GM10847 (cell line): ENCODE results near the gene MAL.

Experiments used
- POLR2A ChIP-seq: IDR thresholded peaks from 2 replicates; pipeline ENCODE4 v1.6.1; 2011; ENCODE audit not compliant: insufficient read length; ENCODE audit errors: extremely low read depth

The MAL gene

GRCh38 chr2:94993176-94994062 is 32.1 kb upstream of the MAL start:
- no peak for TF ChIP-seq POLR2A

DNA sequence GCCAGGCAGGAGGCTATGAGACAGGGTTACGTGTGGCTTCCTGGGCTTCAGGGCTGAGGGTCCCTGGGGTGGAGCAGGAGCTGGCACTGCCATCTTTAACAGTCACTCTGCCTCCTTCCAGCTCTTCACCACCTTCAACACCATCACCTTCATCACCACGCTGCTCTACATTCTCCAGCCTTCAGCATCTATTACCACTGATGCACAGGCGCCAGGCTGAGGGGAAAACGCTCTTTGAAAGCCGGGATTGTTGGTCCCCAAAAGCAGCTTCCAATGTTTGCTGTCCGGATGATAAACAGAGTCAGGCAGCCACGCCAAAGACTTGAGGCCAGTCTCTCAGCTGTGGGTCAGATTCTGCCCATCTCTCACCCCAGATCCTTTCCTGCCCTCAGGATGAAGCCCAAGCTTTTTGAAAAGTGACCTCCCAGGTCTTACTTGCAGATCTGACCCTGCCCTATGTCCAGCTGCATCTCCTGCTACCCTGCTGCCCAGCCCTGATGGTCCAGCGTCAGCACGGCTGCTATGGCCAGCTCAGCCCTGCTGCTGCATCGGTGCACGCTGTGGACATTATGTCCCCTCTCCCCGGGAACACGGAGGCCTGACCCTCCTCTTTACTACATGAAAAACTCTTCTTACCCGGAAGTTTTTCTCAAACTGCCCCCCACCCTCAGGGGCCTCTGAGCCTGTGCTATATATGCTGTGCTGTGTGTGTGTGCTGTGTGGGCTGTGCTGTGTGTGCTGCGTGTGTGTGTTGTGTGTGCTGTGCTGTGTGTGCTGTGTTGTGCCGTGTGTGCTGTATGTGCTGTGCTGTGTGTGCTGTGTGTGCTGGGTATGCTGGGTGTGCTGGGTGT is 31.2 kb upstream of the MAL start:
- no peak for TF ChIP-seq POLR2A

DNA sequence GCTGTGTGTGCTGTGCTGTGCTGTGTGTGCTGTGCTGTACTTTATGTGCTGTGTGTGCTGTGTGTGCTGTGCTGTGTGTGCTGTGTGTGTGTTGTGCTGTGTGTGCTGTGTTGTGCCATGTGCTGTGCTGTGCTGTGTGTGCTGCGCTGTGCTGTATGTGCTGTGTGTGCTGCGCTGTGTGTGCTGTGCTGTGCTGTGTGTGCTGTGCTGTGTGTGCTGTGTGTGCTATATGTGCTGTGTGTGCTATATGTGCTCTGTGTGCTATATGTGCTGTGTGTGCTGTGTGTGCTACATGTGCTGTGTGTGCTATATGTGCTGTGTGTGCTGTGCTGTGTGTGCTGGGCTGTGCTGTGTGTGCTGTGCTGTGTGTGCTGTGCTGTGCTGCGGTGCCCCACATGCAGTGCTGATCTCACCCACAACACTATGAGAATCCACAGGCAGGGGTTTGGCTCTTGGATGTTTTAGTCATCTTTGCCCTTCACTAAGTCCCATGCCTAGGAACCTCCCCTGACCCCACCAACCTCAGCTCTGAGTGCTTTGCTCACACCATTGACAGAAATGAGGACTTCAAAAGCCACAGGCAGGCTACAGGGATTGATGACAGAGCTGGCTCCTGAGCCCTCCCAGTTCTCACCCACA is 30.5 kb upstream of the MAL start:
- TF ChIP-seq POLR2A: no peak

DNA sequence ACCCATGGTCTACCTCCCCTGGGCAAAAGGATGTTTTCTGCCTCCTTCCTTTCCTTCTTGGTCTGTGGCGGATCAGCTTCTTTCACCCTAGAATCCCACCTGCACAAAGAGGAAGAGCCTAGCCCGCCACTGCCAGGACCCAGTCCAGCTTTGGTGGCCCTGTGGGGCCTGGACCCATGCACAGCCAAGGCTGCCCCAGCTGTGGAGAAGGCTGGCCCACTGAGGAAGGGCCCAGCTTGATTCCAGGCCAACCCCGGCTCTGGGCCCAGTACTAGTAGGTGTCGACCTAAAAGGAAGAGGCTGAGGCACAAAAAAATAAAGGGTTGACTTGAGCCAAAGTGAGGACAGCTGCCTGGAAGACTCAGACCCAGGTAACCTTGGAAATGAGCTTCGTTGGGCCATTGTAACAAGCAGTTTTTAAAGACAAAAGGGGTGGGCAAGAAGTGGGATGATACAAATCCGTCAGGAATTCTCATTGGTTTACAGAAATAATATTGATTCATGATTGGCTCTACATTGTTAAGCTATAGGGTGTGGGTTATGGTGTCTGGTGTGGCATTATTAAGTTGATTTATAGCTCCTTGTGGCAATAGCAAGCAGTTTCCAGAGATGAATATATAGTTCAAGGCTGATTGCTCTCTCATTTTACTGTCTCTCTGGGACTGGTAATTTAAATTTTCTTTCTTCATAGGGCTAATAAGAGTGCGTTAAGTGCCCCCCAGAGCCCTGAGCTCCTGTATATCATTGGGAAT is 29.8 kb upstream of the MAL start:
- TF ChIP-seq POLR2A: no peak

DNA sequence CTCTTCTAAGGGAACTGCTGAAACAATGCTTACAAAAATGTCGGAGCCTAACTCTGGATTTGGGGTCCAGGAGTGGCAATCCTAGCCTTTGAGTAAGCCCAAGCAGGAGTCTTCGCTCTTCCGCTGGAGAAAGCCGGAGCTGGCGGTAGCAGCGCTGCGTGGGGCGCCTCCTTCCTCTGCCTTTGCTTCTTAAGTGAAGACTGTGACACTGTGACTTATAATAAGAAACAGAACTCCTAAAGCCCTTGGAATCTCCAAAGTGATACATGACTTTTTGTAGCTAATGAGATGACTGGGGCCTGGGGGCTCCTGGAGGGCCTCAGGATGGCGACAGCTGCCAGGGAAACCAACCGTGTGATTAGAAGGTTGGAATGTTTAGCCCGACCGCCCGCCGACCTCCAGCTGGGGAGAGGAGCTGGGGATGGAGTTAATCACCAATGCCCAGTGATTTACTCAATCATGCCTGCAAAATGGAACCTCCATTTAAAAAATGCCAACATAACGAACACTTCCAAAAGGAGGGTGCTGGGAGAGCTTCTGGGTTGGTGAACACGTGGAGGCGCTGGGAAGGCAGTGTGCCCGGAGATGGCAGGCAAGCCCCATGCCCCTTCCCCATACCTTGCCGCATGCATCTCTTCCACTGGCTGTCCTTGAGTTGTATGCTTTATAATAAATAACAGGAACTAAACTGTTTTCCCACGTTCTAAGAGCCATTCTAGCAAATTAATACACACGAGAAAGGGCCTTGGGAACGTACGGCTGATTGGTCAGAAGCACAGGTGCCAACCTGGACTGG is 29.0 kb upstream of the MAL start:
- no peak for TF ChIP-seq POLR2A

- no peak for TF ChIP-seq POLR2A
Observed at GRCh38 chr2:94997981-94998930, 27.3 kb upstream of the MAL start.

GRCh38 chr2:94999431-94999883 is 26.1 kb upstream of the MAL start:
- TF ChIP-seq POLR2A: no peak

GRCh38 chr2:95001051-95001562 is 24.4 kb upstream of the MAL start:
- TF ChIP-seq POLR2A: no peak

- no peak for TF ChIP-seq POLR2A
Observed at GRCh38 chr2:95001701-95002100, 23.8 kb upstream of the MAL start.

DNA sequence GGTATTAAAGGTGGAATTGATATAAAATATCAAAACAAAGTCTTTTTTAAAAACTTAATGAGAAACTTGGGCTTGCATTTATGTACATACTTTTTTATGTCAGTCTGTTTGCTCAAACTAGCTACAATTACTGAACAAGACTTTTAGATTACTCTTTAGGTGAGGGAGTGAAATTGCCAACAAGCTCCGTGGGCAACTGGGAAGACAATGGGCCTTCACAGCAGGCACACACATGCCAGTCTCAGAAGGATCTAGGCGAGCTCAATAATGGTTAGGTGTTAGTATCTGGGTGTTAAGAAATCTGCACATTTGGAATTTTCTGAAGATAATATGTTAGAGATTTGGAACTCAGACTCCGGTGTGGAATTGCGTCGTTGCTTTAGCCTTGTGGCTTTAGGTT is 23.0 kb upstream of the MAL start:
- TF ChIP-seq POLR2A: no peak

- no peak for TF ChIP-seq POLR2A
Observed at GRCh38 chr2:95004287-95004686, 21.2 kb upstream of the MAL start.

DNA sequence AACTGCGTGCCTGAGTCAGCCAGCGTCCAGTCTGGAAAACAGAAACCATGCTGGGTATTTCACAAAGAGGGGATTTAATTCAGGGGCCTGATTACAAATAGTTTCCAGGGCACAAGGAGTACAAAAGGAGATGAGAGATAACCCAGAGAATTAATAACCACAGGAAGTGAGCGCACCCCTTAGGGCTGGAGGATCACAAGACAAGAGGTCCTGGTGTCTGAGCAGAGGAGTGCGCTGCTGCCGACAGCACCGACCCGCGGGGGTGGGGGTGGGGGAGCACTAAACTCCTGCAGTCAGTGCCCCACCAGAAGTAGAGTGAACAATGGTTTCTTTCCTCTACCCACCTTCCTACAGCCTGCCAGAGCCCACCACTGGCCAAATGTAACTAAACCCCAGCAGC is 20.8 kb upstream of the MAL start:
- no peak for TF ChIP-seq POLR2A

DNA sequence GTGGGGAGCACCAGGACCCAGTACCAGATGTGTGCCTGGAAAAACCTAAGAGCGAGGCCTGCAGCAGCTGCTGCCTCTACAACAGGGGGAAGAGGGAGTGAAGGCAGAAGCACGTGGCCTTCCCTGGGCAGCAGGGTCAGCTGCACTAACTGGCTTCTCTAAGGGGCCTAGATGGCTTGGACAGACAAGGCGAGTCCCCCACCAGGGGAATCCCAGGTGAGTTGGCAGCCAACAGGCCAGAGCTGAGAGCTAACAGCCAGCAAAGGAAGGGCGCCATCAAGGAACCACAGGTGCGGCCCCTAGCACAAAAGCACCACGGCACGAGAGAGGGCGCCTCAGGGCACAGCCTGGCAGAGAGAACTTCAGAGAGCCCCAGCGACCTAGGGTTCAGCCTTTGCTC is 19.8 kb upstream of the MAL start:
- TF ChIP-seq POLR2A: no peak

DNA sequence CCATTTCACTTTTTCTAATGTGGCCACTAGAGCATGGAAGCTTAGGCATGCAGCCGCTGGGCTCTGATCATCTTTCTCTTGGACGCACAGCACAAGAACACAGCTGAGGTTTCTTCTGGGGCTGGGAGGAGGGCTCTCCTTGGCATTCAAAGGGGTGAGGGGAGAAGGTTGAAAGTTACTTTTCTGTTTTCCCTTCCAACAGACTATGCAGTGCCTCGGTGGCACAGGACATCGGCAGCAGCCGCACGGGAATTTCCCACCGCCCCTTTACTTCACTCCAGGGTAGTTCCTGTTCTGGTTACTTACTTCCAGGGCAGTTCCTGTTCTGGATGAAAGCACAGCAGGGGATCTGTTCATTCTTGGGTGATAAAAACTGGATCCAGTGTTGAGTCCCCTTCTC is 18.9 kb upstream of the MAL start:
- TF ChIP-seq POLR2A: no peak
